Trophoblast cell (in vitro differentiated cells and primary cell): Measurements from ENCODE around the gene RIN3.
"Not testable (repeated sequence)": the region's sequence is repeated elsewhere in the genome, so short reads cannot be mapped to it uniquely, and the experiment has no call there.

Experiments used
- DNase-seq, 2 donors: peaks; one replicate each; pipeline ENCODE4 v3.0.0-alpha.2; 2016
- H2AFZ ChIP-seq: 2 replicates; pipeline ENCODE4 v1.6.1; 2013; ENCODE audit warnings: low read length, moderate library complexity, mild to moderate bottlenecking; ENCODE audit not compliant: insufficient read depth, poor library complexity
- H2AK5ac ChIP-seq: 2 replicates; pipeline ENCODE4 v1.6.1; 2013; ENCODE audit warnings: mild to moderate bottlenecking, low read length
- H2BK120ac ChIP-seq: 2 replicates; pipeline ENCODE4 v1.6.1; 2013; ENCODE audit warnings: low read length, mild to moderate bottlenecking, moderate library complexity; ENCODE audit not compliant: insufficient read depth, poor library complexity
- H2BK12ac ChIP-seq: 2 replicates; pipeline ENCODE4 v1.6.1; 2013; ENCODE audit warnings: mild to moderate bottlenecking, low read length, moderate library complexity
- H2BK5ac ChIP-seq: 2 replicates; pipeline ENCODE4 v1.6.1; 2013; ENCODE audit warnings: low read length, low read depth, moderate library complexity, mild to moderate bottlenecking; ENCODE audit not compliant: poor library complexity
- H3K14ac ChIP-seq: 2 replicates; pipeline ENCODE4 v1.6.1; 2013; ENCODE audit warnings: mild to moderate bottlenecking, low read length
- H3K18ac ChIP-seq: 2 replicates; pipeline ENCODE4 v1.6.1; 2013; ENCODE audit warnings: mild to moderate bottlenecking, low read length
- H3K23ac ChIP-seq: 2 replicates; pipeline ENCODE4 v1.6.1; 2013; ENCODE audit warnings: low read length
- H3K27ac ChIP-seq: 2 replicates; pipeline ENCODE4 v1.5.1; 2013; ENCODE audit warnings: low read depth, mild to moderate bottlenecking, inconsistent platforms, low read length, moderate library complexity
- H3K27me3 ChIP-seq: 2 replicates; pipeline ENCODE4 v1.6.1; 2013; ENCODE audit warnings: inconsistent platforms, mild to moderate bottlenecking, low read length, moderate library complexity; ENCODE audit not compliant: insufficient read depth
- H3K36me3 ChIP-seq, 2 experiments: 1 replicate in 1 of 2; 2 replicates in 1 of 2; pipeline ENCODE4 v1.6.1; 2013; ENCODE audit warnings: low read length in 2 of 2, mild to moderate bottlenecking in 2 of 2, moderate library complexity in 1 of 2; ENCODE audit not compliant: insufficient read depth in 2 of 2, control insufficient read depth in 1 of 2
- H3K4ac ChIP-seq: 2 replicates; pipeline ENCODE4 v1.6.1; 2013; ENCODE audit warnings: low read depth, mild to moderate bottlenecking, low read length, moderate library complexity
- H3K4me1 ChIP-seq, 2 experiments: 1 replicate in 1 of 2; 2 replicates in 1 of 2; pipeline ENCODE4 v1.6.1; 2013; ENCODE audit warnings: low read length in 2 of 2, mild to moderate bottlenecking in 2 of 2, moderate library complexity in 1 of 2; ENCODE audit not compliant: insufficient read depth in 2 of 2, control insufficient read depth in 1 of 2
- H3K4me2 ChIP-seq: 2 replicates; pipeline ENCODE4 v1.6.1; 2013; ENCODE audit warnings: inconsistent platforms, mild to moderate bottlenecking, low read length, moderate library complexity
- H3K4me3 ChIP-seq: 2 replicates; pipeline ENCODE4 v1.5.1; 2013; ENCODE audit warnings: mild to moderate bottlenecking, low read depth, low read length, inconsistent platforms
- H3K79me1 ChIP-seq: one replicate; pipeline ENCODE4 v1.6.1; 2013; ENCODE audit warnings: low read length
- H3K79me2 ChIP-seq: 2 replicates; pipeline ENCODE4 v1.6.1; 2013; ENCODE audit warnings: low read length, mild to moderate bottlenecking; ENCODE audit not compliant: control insufficient read depth, insufficient read depth, poor library complexity
- H3K9ac ChIP-seq: 2 replicates; pipeline ENCODE4 v1.6.1; 2013; ENCODE audit warnings: mild to moderate bottlenecking, low read length
- H3K9me3 ChIP-seq: 2 replicates; pipeline ENCODE4 v1.6.1; 2013; ENCODE audit warnings: low read depth, mild to moderate bottlenecking, control low read depth, inconsistent platforms, low read length; ENCODE audit not compliant: insufficient read depth
- H4K12ac ChIP-seq: 2 replicates; pipeline ENCODE4 v1.6.1; 2013; ENCODE audit warnings: low read depth, mild to moderate bottlenecking, low read length, moderate library complexity
- H4K8ac ChIP-seq: 2 replicates; pipeline ENCODE4 v1.6.1; 2013; ENCODE audit warnings: low read depth, mild to moderate bottlenecking, low read length, moderate library complexity
- H4K91ac ChIP-seq: one replicate; pipeline ENCODE4 v1.6.1; 2013; ENCODE audit warnings: low read depth, mild to moderate bottlenecking, low read length, moderate library complexity
- WGBS: extraction: QIAGEN DNeasy Blood & Tissue Kit; methylation state at CpG from one replicate; pipeline ENCODE4 v1.1.7; 2013; ENCODE audit warnings: missing lambda C conversion rate; ENCODE audit not compliant: insufficient read length, insufficient coverage; ENCODE audit errors: extremely low coverage; 5-methylcytosine and 5-hydroxymethylcytosine counted together

The RIN3 gene

GRCh38 chr14:92679246-92679645, 165.7 kb downstream of the RIN3 start:
- H3K79me1 ChIP-seq = peaks cover 3% of the 10 kb centered on the region
- no peaks in the 10 kb centered on the region for H3K79me2 ChIP-seq
- no peak overlapping the region for H2AFZ ChIP-seq
- no peak overlapping the region for H4K12ac ChIP-seq
- no peak overlapping the region for H2AK5ac ChIP-seq
- H3K4me1 ChIP-seq = peaks cover 4 to 5% of the 10 kb centered on the region in 2 experiments
- H2BK12ac ChIP-seq = no peak overlapping the region
- no peak for DNase-seq
- H3K23ac ChIP-seq = no peak overlapping the region
- no peak overlapping the region for H3K4me2 ChIP-seq
- H4K91ac ChIP-seq = no peak overlapping the region
- H3K36me3 ChIP-seq = peaks cover 17 to 23% of the 10 kb centered on the region in 2 experiments
- no peak overlapping the region for H4K8ac ChIP-seq
- no peak overlapping the region for H3K18ac ChIP-seq
- no peaks in the 10 kb centered on the region for H3K9me3 ChIP-seq
- no peak overlapping the region for H3K14ac ChIP-seq
- no CpG with 5 or more reads among the region's 4 CpGs for WGBS
- H3K9ac ChIP-seq = no peak overlapping the region
- H2BK5ac ChIP-seq = no peak overlapping the region
- H3K27me3 ChIP-seq = no peaks in the 10 kb centered on the region
- no peak overlapping the region for H3K4ac ChIP-seq
- H2BK120ac ChIP-seq = no peak overlapping the region
- no peak overlapping the region for H3K4me3 ChIP-seq
- no peak overlapping the region for H3K27ac ChIP-seq

GRCh38 chr14:92680330-92680729, 166.7 kb downstream of the RIN3 start:
- not testable (repeated sequence) for H3K9me3 ChIP-seq, DNase-seq, H2AFZ ChIP-seq, H2AK5ac ChIP-seq, H3K79me2 ChIP-seq, H3K4ac ChIP-seq, H3K27me3 ChIP-seq, H3K14ac ChIP-seq, H4K8ac ChIP-seq, H3K4me2 ChIP-seq, H4K12ac ChIP-seq, H3K4me1 ChIP-seq, H3K27ac ChIP-seq, H3K18ac ChIP-seq, H2BK5ac ChIP-seq, H2BK12ac ChIP-seq, H2BK120ac ChIP-seq, H3K4me3 ChIP-seq, H3K79me1 ChIP-seq, H3K23ac ChIP-seq, H4K91ac ChIP-seq, H3K9ac ChIP-seq
- H3K36me3 ChIP-seq = peaks cover 21 to 28% of the 10 kb centered on the region in 2 experiments
- WGBS = no CpG with 5 or more reads among the region's 4 CpGs

- peak overlapping the region; percentile 45 for H4K12ac ChIP-seq
- no peaks in the 10 kb centered on the region for H3K9me3 ChIP-seq
- no peaks in the 10 kb centered on the region for H3K27me3 ChIP-seq
- no peak overlapping the region for H4K91ac ChIP-seq
- no peak overlapping the region for H4K8ac ChIP-seq
- no peak overlapping the region for H3K4me3 ChIP-seq
- H3K4me2 ChIP-seq = peak overlapping the region; percentile 15
- no peak overlapping the region for H2AK5ac ChIP-seq
- H3K27ac ChIP-seq = no peak overlapping the region
- H3K14ac ChIP-seq = no peak overlapping the region
- no peak overlapping the region for H3K23ac ChIP-seq
- H3K79me2 ChIP-seq = no peaks in the 10 kb centered on the region
- H3K4me1 ChIP-seq = peaks cover 4 to 5% of the 10 kb centered on the region in 2 experiments
- H2BK120ac ChIP-seq = no peak overlapping the region
- peaks cover 24 to 33% of the 10 kb centered on the region in 2 experiments for H3K36me3 ChIP-seq
- no CpG with 5 or more reads among the region's 13 CpGs for WGBS
- peak; percentile 67 to 89 for DNase-seq
- no peak overlapping the region for H3K18ac ChIP-seq
- no peak overlapping the region for H2BK12ac ChIP-seq
- no peak overlapping the region for H3K9ac ChIP-seq
- peaks cover 3% of the 10 kb centered on the region for H3K79me1 ChIP-seq
- H2AFZ ChIP-seq = no peak overlapping the region
- H3K4ac ChIP-seq = no peak overlapping the region
- H2BK5ac ChIP-seq = no peak overlapping the region
Observed at GRCh38 chr14:92680781-92681650, 167.4 kb downstream of the RIN3 start.

GRCh38 chr14:92683041-92683440, 169.5 kb downstream of the RIN3 start:
- H3K4ac ChIP-seq = no peak overlapping the region
- WGBS = no CpG with 5 or more reads among the region's 8 CpGs

More at GRCh38 chr14:92683041-92683440, 169.5 kb downstream of the RIN3 start:
- Histone ChIP-seq H3K27me3 (no peaks in the 10 kb centered on the region), H3K4me1 (peaks cover 15 to 20% of the 10 kb centered on the region in 2 experiments), H3K4me2 (no peak overlapping the region), H3K9me3 (no peaks in the 10 kb centered on the region), H4K12ac (no peak overlapping the region), H3K23ac (no peak overlapping the region), H3K27ac (no peak overlapping the region), H3K79me2 (no peaks in the 10 kb centered on the region), H2BK5ac (no peak overlapping the region), H4K91ac (no peak overlapping the region), H3K79me1 (peaks cover 11% of the 10 kb centered on the region), H2AK5ac (no peak overlapping the region), H3K18ac (no peak overlapping the region), H3K9ac (no peak overlapping the region), H4K8ac (no peak overlapping the region), H3K4me3 (no peak overlapping the region), H2BK12ac (no peak overlapping the region), H2AFZ (no peak overlapping the region), H3K14ac (no peak overlapping the region), H2BK120ac (no peak overlapping the region), H3K36me3 (peaks cover 18 to 24% of the 10 kb centered on the region in 2 experiments)
- DNase-seq = no peak
